ENCODE measurements around the gene VAV2.
A peak's percentile ranks its signal among the peaks of the same experiment; 100 is the strongest.
"Not testable (repeated sequence)": the region's sequence is repeated elsewhere in the genome, so short reads cannot be mapped to it uniquely, and the experiment has no call there.

The VAV2 gene

DNA sequence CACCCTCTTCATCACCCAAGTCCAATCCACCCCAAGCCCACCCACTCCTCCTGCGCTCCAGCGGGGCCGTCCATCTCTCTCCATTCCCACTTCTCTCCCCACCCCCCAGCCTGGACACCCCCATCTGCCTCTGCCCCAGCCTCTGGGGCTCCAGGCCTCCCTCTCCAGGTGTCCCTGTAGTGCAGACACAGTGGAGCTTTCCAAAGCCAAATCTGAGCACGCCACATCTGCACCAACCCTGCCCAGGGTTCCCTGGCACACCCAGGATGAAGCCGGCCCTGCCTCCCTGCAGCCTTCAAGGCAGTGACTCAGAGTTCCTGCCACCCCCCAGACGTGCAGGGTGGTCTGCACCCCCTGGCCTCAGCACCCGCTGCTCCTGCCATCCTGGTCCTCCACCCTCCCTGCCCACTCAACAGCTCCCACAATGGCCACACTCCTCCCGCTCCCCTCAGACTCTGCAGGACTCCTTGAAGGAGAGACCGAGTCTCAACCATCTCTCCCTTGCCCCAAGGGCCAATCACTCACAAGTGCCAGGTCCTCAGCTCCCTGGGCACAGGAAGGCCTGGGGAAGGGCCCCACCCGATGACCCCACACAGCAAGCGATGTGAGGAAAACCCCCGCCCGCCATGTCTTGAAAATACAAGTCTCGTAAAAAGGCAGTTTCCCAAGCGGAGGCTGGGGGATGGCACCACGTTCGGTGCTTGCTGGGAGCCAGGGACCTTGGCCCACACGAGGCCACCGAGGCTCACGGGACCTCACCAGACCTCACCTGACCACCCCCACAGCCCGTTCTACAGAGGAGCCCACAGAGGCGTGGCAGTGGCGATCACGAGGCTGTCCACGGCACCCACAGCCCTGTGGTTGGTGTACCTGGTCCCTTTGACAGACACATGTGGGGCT, 22.2 kb downstream of the VAV2 start:
- no peak for DNase-seq

DNA sequence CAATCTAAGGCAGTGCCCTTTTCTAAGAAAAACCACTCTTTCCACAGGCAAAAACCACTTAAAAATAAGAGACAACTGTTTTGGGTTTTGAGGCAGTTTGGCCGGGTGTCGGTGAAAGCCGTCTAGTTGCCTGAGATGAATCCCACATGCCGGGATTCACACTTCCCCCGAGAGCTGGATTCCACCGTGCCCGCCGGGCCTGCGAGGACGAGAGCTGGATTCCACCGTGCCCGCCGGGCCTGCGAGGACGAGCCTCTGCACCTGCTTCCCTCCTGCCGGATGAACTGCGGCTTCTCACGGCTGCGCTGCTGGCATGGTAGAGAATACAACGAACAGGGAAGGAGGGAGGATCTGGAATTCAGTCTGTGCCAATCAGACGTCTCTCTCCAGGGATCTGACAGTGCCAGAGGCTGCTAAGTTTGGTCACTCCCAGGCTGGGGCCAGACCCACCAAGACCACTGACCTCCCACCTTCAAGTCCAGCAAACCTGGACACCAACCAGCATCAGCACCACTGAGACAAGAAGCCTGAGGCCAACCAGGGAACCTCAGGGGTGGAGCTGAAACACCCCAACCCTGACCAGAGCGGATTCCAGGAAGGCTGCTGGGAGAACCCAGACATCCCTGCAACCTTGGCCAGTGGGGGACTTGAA, 23.0 kb downstream of the VAV2 start:
- no peak for DNase-seq

DNA sequence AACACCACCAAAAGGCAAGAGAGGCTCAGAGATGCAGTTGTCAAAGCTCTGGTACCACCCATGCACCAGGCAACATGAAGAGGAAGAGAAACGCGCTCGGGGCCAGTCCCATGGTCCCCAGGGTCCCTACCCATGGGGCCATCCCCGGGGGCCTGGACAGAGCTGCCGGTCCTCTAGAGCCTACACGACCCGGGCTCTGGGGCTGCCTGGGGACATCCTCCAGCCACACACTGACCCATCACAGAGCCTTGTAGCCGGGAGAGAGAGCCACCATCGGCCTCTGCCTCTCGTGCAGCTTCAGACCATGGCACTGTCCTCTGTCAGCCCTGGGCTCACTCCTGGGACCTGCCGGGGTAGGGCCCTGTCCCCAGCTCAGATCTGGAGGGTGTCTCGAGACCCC, 23.7 kb downstream of the VAV2 start:
- DNase-seq: no peak

GRCh38 chr9:133967024-133967741, 24.9 kb downstream of the VAV2 start:
- DNase-seq: no peak

DNA sequence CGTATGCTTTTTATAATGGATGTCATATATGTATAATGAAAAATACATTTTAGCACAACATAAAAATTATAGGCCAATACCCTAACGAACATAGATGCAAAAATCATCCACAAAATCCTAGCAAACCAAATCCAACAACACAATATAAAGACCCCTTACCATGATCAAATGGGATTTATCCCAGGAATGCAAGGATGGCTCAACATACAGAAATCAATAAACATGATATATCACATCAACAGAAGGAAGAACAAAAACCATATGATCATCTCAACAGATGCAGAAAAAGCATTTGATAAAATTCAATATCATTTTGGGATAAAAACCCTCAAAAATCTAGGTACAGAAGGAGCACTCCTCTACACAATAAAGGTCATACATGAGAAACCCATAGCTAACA, 27.7 kb downstream of the VAV2 start:
- no peak for DNase-seq

- DNase-seq: no peak
Observed at GRCh38 chr9:133963166-133963565, 29.0 kb downstream of the VAV2 start.

DNA sequence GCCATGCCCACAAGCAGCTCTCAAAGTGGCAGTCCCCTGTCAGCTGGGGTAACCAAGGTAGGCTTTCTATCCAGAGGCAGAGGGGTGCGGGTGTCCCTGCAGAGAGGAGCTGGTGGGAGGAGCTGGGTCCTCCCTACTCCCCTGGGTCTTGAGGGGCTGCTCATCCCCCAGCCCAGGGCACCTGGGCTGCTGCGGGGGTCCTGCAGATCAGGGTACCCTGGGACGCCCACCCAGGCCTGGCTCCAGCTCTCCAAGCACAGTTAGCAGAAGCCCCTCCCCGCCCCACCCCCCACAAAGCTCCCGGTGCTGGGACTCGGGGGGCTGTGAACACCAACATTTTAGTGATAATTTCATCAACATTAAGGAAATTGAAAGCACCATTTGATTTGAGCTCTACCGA, 29.8 kb downstream of the VAV2 start:
- no peak for DNase-seq

DNA sequence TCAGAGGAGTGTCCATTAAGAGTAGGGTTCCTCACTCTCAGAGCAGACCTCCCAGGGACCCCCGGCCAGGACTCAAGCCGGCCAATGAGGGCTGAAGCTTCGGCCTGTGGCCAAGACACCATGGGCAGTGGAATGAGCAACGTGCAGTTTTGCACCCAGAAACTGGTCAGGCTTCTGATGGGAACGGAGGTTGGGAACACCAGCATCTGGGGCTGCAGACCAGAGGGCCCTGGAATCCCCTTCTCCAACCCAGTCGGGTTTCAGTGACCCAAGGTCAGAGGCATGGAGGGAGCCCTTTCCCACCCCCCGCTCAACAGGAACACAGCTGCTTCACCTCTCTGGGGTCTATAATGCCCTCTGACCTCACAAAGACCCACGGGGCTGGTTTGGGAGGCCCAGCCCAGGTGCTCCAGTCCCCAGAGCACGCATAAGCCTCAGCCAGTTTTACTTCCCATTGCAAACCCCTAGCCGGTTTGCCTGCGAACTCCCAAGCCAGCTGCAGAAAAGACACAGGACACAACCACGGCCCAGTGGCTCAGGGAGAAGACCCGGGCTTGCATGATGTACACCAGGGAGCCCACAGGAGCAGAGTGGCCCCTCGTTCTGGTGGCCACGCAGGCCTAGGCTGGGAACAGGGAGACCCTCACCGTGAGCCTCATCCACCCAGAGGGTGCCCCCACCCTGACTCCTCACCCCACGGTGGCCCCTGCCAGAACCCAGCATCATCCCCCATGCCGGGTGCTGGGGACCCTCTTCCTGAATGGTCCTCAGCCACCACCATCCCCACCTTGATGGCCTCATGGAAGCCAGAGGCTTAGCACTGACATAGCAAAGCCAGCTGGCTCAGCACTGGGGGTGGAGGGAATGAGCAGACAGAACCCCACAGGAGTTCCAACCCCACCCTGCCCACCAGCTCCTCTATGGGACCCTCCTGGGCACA, 30.6 kb downstream of the VAV2 start:
- no peak for DNase-seq

DNA sequence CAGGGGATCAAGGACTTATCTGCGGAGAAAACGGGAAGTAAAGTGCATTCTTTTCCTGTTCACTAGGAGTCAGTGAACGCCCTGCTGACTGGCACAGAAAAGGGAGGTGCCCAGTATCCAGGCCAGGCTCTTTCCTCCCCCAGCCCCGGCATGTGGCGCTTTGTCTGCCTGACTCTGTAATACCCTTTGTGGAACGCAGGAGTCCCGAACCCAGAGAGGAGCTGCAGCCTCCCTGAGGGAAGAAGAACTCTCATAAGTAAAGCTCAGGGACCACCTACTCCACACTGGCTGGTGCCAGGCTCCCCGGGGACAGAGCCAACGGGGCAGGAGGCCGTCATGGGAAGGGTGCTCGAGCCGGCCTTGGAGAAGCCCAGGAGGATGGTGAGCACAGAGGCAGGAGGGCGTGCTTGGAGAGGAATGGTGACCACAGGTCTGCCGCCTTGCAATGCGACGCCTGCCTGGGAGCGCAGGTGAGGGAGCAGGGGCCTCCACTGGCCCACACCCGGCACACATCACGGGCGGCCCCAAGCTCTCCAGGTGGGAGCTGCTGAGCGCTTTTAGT, 31.5 kb downstream of the VAV2 start:
- no peak for DNase-seq

DNA sequence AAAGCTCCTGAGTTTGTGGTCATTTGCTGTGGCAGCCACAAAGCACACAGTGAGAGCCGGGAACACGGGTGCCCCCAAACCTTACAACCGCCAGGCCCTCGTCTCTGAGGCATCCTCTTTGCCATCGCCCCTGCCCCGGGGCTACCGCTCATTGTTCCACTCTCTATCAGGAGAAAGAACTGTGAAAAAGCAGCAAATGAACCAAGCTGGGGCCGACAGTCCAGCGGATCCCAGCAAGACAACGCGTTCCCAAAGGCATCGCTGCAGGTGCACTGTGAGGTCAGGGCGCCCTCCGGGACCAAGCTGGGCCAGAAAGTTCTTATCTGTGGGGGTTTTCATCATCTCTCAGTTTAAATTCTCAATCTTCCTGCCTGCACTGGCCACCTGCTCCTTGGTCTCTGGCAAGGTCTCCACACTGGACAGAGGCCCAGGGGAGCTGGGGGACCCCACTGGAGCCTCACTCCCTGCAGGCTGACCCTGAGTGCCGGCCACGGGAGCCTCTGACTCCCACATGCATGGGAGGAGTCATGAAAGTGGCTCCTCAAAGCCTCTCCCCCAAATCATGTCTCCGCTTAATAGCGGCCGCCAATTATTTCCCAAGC, 32.1 kb downstream of the VAV2 start:
- no peak for DNase-seq

GRCh38 chr9:133959171-133959570, 33.0 kb downstream of the VAV2 start:
- DNase-seq: no peak

DNA sequence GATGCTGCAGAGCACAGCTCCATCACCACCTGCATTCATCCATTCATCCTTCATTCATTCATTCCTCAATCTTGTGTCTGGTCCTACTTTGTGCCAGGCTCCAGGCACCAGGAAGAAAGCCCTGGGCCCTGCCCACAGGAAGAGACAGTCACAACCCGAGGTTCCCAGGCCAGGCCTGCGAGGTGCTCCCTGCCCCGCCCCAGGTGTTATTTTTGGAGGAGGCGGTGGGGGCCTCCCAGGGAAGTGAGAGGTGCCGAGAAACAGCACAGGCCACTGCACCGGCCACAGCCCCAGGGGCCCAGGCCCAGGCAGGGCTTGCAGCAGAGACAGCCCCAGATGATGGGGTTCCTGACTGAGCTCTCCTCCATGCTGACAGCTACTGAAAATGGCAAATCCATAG, 33.4 kb downstream of the VAV2 start:
- no peak for DNase-seq

DNA sequence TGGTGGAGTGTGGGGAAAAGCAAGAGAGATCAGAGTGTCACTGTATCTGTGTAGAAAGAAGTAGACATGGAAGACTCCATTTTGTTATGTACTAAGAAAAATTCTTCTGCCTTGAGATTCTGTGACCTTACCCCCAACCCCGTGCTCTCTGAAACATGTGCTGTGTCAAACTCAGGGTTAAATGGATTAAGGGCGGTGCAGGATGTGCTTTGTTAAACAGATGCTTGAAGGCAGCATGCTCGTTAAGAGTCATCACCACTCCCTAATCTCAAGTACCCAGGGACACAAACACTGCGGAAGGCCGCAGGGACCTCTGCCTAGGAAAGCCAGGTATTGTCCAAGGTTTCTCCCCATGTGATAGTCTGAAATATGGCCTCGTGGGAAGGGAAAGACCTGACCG, 34.4 kb downstream of the VAV2 start:
- not testable (repeated sequence) for DNase-seq

GRCh38 chr9:133957328-133957727, 34.8 kb downstream of the VAV2 start:
- DNase-seq: no peak

GRCh38 chr9:133956520-133957076, 35.5 kb downstream of the VAV2 start:
- DNase-seq: no peak

GRCh38 chr9:133955821-133956411, 36.2 kb downstream of the VAV2 start:
- DNase-seq: peak; percentile 71

- DNase-seq: no peak
Observed at GRCh38 chr9:133954862-133955529, 37.1 kb downstream of the VAV2 start.

DNA sequence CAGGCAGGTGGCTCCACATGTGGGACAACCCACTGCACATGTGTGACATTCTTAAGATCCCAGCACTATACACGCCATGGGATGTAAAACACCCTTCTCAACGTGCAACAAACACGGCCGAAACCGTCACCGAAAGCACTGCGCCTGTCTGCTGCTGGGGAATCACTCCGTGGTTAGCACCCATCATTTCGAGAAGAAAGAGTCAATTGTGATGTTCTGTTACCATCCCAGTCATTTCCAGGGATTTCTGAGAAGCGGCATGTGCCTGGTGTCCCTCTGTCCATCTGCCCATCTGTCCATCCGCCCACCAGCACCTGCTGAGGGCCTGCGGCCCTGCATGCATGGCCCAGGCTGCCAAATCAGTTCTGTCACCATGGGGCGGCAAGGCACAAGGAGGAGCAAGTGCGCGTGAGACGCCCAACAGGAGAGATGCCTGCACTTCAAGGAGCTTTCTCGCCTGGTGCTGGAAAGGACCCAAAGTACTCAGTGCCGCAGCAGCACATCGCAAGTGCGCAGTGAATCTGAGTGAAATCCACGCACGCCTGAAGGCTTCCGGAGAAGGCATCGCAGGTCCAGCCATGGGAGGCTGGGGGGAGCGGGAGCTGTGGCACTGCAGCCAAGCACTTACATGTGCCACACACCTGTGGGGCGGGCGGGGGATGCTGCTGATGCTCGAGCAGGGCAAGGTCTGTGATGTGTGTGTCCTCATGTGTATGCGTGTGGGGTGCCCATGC, 38.0 kb downstream of the VAV2 start:
- no peak for DNase-seq

GRCh38 chr9:133953621-133953975, 38.5 kb downstream of the VAV2 start:
- no peak for DNase-seq
